ENCODE data around the gene G3BP2.

DNA sequence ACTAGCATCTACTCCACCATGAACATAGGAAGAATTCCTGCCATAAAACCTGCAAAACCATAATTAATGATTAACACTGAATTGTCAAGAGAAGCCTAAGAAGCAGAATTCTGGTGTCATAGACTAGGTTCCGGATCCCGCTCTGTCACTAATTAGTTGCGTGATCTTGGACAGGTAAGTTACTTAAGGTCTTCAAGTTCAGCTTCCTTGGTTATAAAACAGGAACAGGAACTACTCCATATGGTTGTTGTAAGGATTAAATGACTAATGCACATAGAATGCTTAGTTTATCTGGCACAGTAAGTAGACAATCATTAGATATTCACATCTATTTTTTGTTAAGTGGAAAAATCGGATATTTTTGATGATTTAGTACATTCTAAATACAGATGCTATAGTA lies 14.3 kb downstream of the G3BP2 start:
- no peak for TF ChIP-seq CTCF (conservative IDR thresholded peaks at IDR 0.05; ENCODE audit: low read length)
- TF ChIP-seq EZH2phosphoT487 (IDR thresholded peaks at IDR 0.05; ENCODE audit: borderline replicate concordance): no peak
